ENCODE measurements around the gene SIAE.
"Not testable (repeated sequence)": the region's sequence is repeated elsewhere in the genome, so short reads cannot be mapped to it uniquely, and the experiment has no call there.

Gene SIAE

DNA sequence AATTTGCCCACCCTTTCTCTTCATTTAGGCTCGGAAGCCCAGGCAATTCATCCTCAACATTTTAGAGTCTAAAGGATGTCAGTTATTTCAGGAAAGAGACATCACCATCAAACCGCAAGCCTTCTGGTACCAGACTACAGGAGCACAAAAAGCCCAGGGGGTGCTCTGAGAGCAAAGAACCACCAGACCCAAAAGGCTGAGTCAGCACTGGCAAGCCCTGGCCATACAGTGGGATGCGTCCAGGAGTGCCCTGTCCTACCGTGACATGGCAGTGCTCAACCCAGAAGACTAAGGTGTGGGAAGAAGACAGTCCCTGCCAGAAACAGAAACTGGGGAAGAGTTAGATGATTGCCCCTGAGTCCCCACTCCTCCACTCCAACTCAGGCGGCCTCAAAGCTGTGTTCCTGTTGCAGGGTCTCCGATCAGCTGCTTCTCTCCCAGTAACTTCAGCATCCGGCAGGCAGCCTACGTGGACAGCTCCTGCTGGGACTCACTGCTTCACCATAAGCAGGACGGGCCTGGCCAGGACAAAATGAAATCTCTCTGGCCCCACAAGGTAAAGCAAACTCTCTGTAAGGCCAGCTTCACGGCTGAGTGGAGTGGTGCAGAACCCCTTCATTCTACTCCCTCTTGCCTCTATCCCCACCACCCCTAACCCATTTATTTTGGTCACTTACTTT lies 60.8 kb downstream of the SIAE start:
- H3K4me3 ChIP-seq (ENCODE audit: low read depth, low read length): no peak overlapping the region
- TF ChIP-seq, protein P1, sequence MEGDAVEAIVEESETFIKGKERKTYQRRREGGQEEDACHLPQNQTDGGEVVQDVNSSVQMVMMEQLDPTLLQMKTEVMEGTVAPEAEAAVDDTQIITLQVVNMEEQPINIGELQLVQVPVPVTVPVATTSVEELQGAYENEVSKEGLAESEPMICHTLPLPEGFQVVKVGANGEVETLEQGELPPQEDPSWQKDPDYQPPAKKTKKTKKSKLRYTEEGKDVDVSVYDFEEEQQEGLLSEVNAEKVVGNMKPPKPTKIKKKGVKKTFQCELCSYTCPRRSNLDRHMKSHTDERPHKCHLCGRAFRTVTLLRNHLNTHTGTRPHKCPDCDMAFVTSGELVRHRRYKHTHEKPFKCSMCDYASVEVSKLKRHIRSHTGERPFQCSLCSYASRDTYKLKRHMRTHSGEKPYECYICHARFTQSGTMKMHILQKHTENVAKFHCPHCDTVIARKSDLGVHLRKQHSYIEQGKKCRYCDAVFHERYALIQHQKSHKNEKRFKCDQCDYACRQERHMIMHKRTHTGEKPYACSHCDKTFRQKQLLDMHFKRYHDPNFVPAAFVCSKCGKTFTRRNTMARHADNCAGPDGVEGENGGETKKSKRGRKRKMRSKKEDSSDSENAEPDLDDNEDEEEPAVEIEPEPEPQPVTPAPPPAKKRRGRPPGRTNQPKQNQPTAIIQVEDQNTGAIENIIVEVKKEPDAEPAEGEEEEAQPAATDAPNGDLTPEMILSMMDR (IDR thresholded peaks at IDR 0.05; ENCODE audit: control insufficient read depth, extremely low read depth, insufficient read depth): no peak
- no peak for DNase-seq (ENCODE audit: low read depth)

DNA sequence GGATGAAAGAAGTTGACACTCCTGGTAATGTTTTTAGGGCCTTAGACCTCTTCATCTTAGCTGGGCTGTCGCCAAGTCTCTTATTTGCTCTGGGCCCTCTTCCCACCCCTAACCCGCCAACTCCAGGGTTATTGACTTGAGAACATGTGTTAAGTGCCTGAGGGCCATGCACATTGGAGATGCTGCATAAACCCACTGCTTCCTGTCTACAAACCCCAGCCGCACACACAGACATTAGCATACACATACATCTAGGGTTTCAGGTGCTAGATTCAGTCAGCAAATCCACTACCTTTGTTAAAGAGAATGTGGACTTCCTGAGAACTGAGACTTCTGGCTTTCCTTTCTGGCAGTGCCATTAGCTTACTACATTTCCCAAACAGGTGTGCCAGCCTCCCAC lies 61.5 kb downstream of the SIAE start:
- TF ChIP-seq, protein P1 (IDR thresholded peaks at IDR 0.05; ENCODE audit: control insufficient read depth, extremely low read depth, insufficient read depth): no peak
- no peak overlapping the region for H3K4me3 ChIP-seq (ENCODE audit: low read depth, low read length)
- no peak for DNase-seq (ENCODE audit: low read depth)

DNA sequence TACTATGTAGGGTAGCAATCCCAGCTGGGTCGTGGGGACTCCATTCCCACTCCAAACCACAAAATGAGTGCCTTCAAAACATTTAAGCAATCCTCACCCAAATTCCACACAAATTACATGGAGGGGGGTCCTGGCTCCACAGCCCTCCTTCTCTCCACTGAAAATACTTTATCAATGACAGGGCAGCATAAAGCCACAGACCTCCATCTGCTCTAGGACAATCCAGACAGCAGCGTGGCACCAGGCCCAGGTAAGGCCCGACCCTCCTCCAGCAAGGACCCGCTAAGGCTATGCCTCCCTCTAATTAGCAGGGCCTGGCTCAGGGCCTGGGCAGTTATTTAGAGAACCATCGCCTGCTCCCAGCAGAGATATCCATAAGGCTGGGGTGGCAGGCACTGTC lies 62.5 kb downstream of the SIAE start, which contains the start of gene PANX3:
Gene PANX3, plus strand, starts transcription at position 365 of the 400 bp plus-strand sequence. CDS start 129 bp downstream, outside the sequence.
- TF ChIP-seq, protein P1 (IDR thresholded peaks at IDR 0.05; ENCODE audit: control insufficient read depth, extremely low read depth, insufficient read depth): no peak
- H3K4me3 ChIP-seq (ENCODE audit: low read depth, low read length): no peak within 1 kb of the TSS
- DNase-seq (ENCODE audit: low read depth): no peak

DNA sequence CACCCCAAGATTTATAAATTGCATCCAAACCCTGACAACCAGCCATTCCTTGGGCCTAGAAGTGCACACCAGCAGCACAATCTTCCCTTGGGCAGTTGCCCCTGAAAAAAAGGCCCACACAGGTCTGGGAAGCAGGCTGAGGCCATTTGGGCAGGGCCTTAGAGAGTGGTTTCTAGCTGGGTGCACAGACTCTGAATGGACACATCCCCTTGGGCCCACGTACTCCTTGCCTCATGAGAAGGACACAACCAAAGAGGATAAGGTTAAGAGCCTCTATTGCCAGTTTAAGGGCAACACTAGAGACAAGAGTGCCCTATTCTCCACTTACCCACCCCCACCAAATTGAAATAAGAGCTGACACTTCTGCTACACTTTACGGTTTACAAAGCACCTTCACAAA lies 63.2 kb downstream of the SIAE start:
- TF ChIP-seq, protein P1 (IDR thresholded peaks at IDR 0.05; ENCODE audit: control insufficient read depth, extremely low read depth, insufficient read depth): no peak

DNA sequence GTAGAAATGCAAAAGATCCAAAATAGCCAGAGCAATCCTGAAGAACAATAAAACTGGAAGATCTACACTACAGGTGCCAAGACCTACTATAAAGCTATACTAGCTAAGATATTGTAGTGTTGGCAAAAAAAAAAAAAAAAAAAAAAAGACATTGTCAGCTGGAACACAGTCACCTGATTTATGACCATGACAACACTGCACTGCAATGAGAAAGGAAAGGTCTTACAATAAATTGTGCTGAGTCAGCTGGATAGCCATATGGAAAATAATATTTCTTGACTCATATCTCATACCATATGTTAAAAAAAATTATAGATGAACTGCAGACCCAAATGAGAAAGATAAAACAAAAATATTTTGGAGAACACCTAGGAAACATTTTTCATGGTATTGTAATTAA lies 65.4 kb downstream of the SIAE start:
- TF ChIP-seq, protein P1 (IDR thresholded peaks at IDR 0.05; ENCODE audit: control insufficient read depth, extremely low read depth, insufficient read depth): no peak
- H3K4me3 ChIP-seq (ENCODE audit: low read depth, low read length): no peak overlapping the region
- peak; percentile 52 for DNase-seq (ENCODE audit: low read depth)

More for the DNA sequence above, 63.2 kb downstream of the SIAE start:
- H3K4me3 ChIP-seq (ENCODE audit: low read depth, low read length): no peak overlapping the region
- DNase-seq (ENCODE audit: low read depth): no peak

DNA sequence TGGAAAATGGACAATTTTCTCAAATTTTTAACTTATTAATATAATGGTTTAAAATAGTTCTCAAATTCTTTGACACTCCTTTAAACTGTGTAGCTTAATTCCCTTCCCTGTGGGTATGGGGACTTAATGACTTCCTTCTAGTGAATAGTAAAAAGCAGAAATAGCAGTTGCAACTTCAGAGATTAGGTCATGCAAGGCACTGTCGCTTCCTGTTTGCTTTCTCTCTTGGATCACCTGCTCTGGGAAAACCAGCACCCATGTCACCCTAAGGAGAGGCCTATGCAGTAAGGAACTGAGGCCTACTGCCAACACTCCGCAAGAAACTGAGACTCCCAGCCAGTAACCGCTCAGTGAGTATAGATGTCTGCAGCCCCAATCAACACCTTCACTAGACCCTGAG lies 67.8 kb downstream of the SIAE start:
- peak; percentile 61 for DNase-seq (ENCODE audit: low read depth)
- H3K4me3 ChIP-seq (ENCODE audit: low read depth, low read length): no peak overlapping the region
- TF ChIP-seq, protein P1 (IDR thresholded peaks at IDR 0.05; ENCODE audit: control insufficient read depth, extremely low read depth, insufficient read depth): no peak

DNA sequence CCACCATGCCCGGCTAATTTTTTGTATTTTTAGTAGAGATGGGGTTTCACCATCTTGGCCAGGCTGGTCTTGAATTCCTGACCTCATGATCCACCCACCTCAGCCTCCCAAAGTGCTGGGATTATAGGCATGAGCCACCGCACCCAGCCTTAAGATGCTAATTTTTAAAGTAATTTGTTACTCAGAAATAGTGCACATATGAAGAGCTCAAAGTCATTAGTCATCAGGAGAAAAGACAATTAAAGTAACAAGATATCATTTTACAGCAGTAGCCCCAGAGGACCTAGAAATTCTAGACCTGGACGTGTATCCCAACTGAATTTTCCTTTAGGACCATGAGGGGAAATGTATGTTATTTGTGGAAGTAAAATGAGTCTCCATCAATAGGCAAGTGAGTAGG lies 70.8 kb downstream of the SIAE start:
- H3K4me3 ChIP-seq (ENCODE audit: low read depth, low read length); DNase-seq (ENCODE audit: low read depth): not testable (repeated sequence)
